ENCODE results near the gene C5orf47.

DNA sequence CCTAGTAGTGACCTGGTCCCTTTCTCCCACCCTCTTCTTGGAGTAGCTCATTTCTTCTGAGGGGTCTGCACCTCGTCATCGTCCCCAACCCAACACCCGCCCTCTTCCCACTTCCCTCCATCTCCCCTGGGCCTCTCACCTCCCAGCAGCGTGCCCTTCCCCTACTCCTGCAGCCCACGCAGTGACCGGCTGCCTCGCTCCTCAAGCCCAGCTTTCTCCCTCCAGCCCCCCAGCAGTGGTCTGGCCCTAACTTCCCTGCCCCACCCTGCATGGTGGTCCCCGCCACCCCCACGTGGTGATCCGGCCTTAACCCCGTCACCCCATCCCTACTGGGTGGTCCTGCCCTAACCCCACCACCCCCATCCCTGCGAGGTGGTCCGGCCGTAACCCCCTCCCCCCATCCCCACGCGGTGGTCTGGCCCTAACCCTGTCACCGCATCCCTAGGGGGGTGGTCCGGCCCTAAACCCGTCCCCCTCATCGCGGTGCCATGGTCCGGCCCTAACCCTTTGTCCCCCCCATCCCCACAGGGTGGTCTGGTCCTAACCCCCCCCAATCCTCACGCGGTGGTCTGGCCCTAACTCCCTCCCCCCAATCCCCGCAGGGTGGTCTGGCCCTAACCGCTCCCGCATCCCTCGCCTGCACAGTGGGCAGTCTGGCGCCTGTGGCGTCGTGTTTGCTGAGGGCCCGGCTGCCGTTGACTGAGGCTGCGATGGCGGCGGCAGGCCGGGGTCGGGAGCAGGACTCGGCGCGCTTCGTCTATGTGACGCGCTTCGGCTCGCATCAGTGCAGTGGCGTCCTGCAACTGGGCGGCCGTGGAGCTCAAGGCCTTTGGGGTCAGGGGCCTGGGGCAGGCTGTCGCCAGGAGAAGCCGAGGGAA lies at the start of gene C5orf47:
- TF ChIP-seq EZH2 (IDR thresholded peaks at IDR 0.05; ENCODE audit: insufficient read depth, low read length), result no peak
- TF ChIP-seq, protein P1, sequence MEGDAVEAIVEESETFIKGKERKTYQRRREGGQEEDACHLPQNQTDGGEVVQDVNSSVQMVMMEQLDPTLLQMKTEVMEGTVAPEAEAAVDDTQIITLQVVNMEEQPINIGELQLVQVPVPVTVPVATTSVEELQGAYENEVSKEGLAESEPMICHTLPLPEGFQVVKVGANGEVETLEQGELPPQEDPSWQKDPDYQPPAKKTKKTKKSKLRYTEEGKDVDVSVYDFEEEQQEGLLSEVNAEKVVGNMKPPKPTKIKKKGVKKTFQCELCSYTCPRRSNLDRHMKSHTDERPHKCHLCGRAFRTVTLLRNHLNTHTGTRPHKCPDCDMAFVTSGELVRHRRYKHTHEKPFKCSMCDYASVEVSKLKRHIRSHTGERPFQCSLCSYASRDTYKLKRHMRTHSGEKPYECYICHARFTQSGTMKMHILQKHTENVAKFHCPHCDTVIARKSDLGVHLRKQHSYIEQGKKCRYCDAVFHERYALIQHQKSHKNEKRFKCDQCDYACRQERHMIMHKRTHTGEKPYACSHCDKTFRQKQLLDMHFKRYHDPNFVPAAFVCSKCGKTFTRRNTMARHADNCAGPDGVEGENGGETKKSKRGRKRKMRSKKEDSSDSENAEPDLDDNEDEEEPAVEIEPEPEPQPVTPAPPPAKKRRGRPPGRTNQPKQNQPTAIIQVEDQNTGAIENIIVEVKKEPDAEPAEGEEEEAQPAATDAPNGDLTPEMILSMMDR (IDR thresholded peaks at IDR 0.05; ENCODE audit: insufficient read depth, low read depth, low read length), result no peak

All from astrocyte (in vitro differentiated cells and primary cell).